Measurements from ENCODE around the gene ANO2.

DNA sequence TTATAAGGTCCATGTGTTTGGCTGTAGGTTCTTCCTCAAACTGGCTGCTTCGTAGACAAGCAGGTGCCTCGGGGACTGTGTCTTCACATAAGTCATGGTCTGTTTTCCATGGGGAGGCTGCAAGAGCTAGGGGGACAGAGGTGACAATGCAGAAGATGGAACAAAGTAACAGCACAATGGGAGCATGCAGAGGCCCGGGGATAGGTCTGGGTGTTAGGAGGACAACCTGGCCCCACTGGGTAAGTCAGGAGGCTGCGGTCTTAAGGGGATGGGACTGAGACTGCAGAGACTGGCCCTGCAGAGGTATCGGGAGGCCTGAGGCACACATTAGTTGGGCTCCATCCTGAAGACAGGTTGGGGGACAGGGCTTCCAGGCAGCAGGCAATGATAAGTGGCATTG is 424.2 kb downstream of the ANO2 start:
- TF ChIP-seq OSR1 (CRISPR knock-in tag; IDR thresholded peaks at IDR 0.05): no peak
- no peak for TF ChIP-seq SNAI2 (CRISPR knock-in tag; IDR thresholded peaks at IDR 0.05)
- TF ChIP-seq ISL1 (CRISPR knock-in tag; IDR thresholded peaks at IDR 0.05): no peak
- no peak for TF ChIP-seq GLIS3 (CRISPR knock-in tag; IDR thresholded peaks at IDR 0.05)
- TF ChIP-seq, protein P1, sequence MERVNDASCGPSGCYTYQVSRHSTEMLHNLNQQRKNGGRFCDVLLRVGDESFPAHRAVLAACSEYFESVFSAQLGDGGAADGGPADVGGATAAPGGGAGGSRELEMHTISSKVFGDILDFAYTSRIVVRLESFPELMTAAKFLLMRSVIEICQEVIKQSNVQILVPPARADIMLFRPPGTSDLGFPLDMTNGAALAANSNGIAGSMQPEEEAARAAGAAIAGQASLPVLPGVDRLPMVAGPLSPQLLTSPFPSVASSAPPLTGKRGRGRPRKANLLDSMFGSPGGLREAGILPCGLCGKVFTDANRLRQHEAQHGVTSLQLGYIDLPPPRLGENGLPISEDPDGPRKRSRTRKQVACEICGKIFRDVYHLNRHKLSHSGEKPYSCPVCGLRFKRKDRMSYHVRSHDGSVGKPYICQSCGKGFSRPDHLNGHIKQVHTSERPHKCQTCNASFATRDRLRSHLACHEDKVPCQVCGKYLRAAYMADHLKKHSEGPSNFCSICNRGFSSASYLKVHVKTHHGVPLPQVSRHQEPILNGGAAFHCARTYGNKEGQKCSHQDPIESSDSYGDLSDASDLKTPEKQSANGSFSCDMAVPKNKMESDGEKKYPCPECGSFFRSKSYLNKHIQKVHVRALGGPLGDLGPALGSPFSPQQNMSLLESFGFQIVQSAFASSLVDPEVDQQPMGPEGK (CRISPR knock-in tag; IDR thresholded peaks at IDR 0.05; ENCODE audit: borderline replicate concordance): no peak
- no peak for TF ChIP-seq ZFP3 (CRISPR knock-in tag; IDR thresholded peaks at IDR 0.05)
- TF ChIP-seq RARB (CRISPR knock-in tag; IDR thresholded peaks at IDR 0.05): no peak
- TF ChIP-seq ZNF70 (CRISPR knock-in tag; IDR thresholded peaks at IDR 0.05): no peak
- TF ChIP-seq ZC3H10 (CRISPR knock-in tag; IDR thresholded peaks at IDR 0.05): no peak
- TF ChIP-seq ESRRG (CRISPR knock-in tag; IDR thresholded peaks at IDR 0.05): no peak
- no peak for TF ChIP-seq CREB5 (CRISPR knock-in tag; IDR thresholded peaks at IDR 0.05; ENCODE audit: low read depth)
- TF ChIP-seq ZNF565 (CRISPR knock-in tag; conservative IDR thresholded peaks at IDR 0.05; ENCODE audit: low read depth): no peak

All from SK-N-SH treated with all-trans-retinoic acid at 6 μM for 48 hours (cell line).